ENCODE measurements around the gene RUNX1. TPM values are rescaled to one million over a fixed set of nuclear protein-coding genes. Genes with fewer than 3 reads are reported as not detected.

RUNX1 gene
- total RNA-seq, 1 experiment from 2014 or later = 86.2 TPM

- Mint-ChIP-seq H3K36me3 (ENCODE audit: insufficient read depth, unreplicated experiment) (peaks cover 33% of the 10 kb centered on the region), H3K27ac (ENCODE audit: low read depth, unreplicated experiment) (peak overlapping the region; percentile 92), H3K9me3 (ENCODE audit: unreplicated experiment) (no peaks in the 10 kb centered on the region), H3K27me3 (ENCODE audit: insufficient read depth, unreplicated experiment) (no peaks in the 10 kb centered on the region), H3K4me1 (ENCODE audit: insufficient read depth, unreplicated experiment) (peaks cover 47% of the 10 kb centered on the region), H3K4me3 (ENCODE audit: unreplicated experiment) (peak overlapping the region; percentile 60)
- CTCF ChIA-PET = interaction anchor here (1.0 to 3.5 kb wide), 4 partner anchors 35 to 156 kb away, joined by 3 to 22 read pairs (median 4); no protein-coding TSS in a partner anchor
- BruUV-seq (replicated peaks) = no TSS peak
- intact Hi-C loops (cut with micrococcal nuclease) = loop anchor here (1.0 to 2.0 kb wide), 2 partner anchors 50 to 152 kb away; no protein-coding TSS in a partner anchor
- DNase-seq (ENCODE audit: unreplicated experiment) = no peak
- TF ChIP-seq CTCF (IDR thresholded peaks at IDR 0.05; ENCODE audit: unreplicated experiment) = no peak
- POLR2A ChIA-PET = interaction anchor here (0.7 to 8.9 kb wide), 12 partner anchors 8 to 1300 kb away, joined by 3 to 304 read pairs (median 15); no protein-coding TSS in a partner anchor
These were observed 204.2 kb downstream of the RUNX1 start for GRCh38 chr21:34844924-34845238.

GRCh38 chr21:34844013-34844923, 204.8 kb downstream of the RUNX1 start:
- no TSS peak for BruUV-seq (replicated peaks)
- peaks cover 50% of the 10 kb centered on the region for H3K4me1 Mint-ChIP-seq (ENCODE audit: insufficient read depth, unreplicated experiment)
- no peak for TF ChIP-seq CTCF (IDR thresholded peaks at IDR 0.05; ENCODE audit: unreplicated experiment)
- peak; percentile 76 for DNase-seq (ENCODE audit: unreplicated experiment)
- CTCF ChIA-PET = interaction anchor here (1.6 to 3.5 kb wide), 3 partner anchors 36 to 98 kb away, joined by 4 to 22 read pairs (median 4); no protein-coding TSS in a partner anchor
- H3K27ac Mint-ChIP-seq (ENCODE audit: low read depth, unreplicated experiment) = peak overlapping the region; percentile 92
- H3K36me3 Mint-ChIP-seq (ENCODE audit: insufficient read depth, unreplicated experiment) = peaks cover 38% of the 10 kb centered on the region
- no peaks in the 10 kb centered on the region for H3K27me3 Mint-ChIP-seq (ENCODE audit: insufficient read depth, unreplicated experiment)
- POLR2A ChIA-PET = interaction anchor here (0.7 to 8.9 kb wide), 9 partner anchors 8 to 203 kb away, joined by 3 to 304 read pairs (median 73); no protein-coding TSS in a partner anchor
- H3K9me3 Mint-ChIP-seq (ENCODE audit: unreplicated experiment) = no peaks in the 10 kb centered on the region
- H3K4me3 Mint-ChIP-seq (ENCODE audit: unreplicated experiment) = peak overlapping the region; percentile 60
- intact Hi-C loops (cut with micrococcal nuclease) = loop anchor here (2.0 kb wide), 1 partner anchor 151 kb away; no protein-coding TSS in a partner anchor

- H3K36me3 Mint-ChIP-seq (ENCODE audit: insufficient read depth, unreplicated experiment) = peaks cover 43% of the 10 kb centered on the region
- POLR2A ChIA-PET = interaction anchor here (0.7 to 8.9 kb wide), 7 partner anchors 11 to 203 kb away, joined by 3 to 304 read pairs (median 85); no protein-coding TSS in a partner anchor
- intact Hi-C loops (cut with micrococcal nuclease) = no loop called here
These were observed 205.5 kb downstream of the RUNX1 start for GRCh38 chr21:34843562-34843961.

More at GRCh38 chr21:34843562-34843961, 205.5 kb downstream of the RUNX1 start:
- Mint-ChIP-seq H3K9me3 (ENCODE audit: unreplicated experiment) (no peaks in the 10 kb centered on the region), H3K27ac (ENCODE audit: low read depth, unreplicated experiment) (peak overlapping the region; percentile 92), H3K4me3 (ENCODE audit: unreplicated experiment) (no peak overlapping the region), H3K27me3 (ENCODE audit: insufficient read depth, unreplicated experiment) (no peaks in the 10 kb centered on the region), H3K4me1 (ENCODE audit: insufficient read depth, unreplicated experiment) (peaks cover 54% of the 10 kb centered on the region)
- DNase-seq (ENCODE audit: unreplicated experiment) = no peak
- CTCF ChIA-PET = interaction anchor here (3.5 kb wide), 1 partner anchor 44 kb away, joined by 22 read pairs; no protein-coding TSS in a partner anchor
- TF ChIP-seq CTCF (IDR thresholded peaks at IDR 0.05; ENCODE audit: unreplicated experiment) = no peak
- BruUV-seq (replicated peaks) = no TSS peak
